Measurements from ENCODE around the gene CLK1.
A peak's percentile ranks its signal among the peaks of the same experiment; 100 is the strongest.
"Not testable (repeated sequence)": the region's sequence is repeated elsewhere in the genome, so short reads cannot be mapped to it uniquely, and the experiment has no call there.

The CLK1 gene

GRCh38 chr2:200864176-200865034 lies at the start of gene CLK1:
Gene CLK1, minus strand, starts transcription at chr2:200864658. Its CDS starts 2,796 bp downstream, at chr2:200861862.
- peak; percentile 82 for DNase-seq

DNA sequence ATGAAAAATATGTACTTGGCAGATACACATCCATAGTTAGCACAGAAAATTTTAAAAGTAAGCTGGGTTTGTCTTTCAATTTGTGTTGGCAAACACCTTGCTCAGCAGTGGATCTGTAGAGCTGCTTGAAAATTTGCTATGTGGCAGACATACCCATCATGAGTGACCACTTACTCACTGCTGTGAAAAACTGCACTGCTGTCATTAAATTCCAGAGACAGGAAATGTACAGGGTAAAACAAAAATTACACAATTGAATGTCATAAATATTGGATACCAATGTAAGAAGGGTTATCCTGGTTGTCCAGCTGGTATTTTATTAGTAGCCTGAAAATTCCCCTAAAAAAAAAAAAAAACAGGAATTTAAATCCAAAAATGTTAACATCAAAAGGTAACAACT lies 49.2 kb upstream of the CLK1 start:
- DNase-seq: no peak

- DNase-seq: no peak
These were observed 45.5 kb upstream of the CLK1 start for GRCh38 chr2:200909958-200910357.

DNA sequence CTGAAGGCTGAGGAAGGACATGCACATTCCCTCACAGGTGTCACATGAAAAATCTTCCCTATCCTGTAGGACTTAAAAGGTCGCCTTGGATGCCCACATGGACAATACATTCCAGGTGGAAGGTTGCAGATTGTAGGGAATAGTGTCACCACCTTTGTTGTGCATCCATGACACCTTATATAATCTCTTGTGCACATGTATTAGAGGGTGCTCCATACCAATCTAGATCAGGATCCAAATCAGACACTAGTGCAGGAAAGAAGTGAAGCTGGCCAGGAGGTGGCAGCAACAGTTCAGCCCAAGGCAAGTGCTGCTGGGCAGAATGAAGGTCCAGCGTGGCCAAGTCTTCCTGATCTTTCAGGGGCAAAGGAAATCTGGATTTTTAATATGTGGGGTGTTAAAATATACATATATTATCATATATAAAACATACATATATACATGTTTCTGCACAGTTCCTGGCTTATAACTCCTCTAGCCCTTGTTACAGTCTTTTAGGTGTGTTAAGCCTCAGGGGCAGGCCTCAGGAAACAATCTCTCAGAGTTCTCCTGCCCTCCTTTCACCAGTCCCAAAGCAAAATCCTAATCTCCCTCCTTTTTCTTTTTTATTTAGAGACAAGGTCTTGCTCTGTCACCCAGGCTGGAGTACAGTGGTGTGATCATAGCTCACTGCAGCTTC lies 41.3 kb upstream of the CLK1 start:
- peak; percentile 2 for DNase-seq

GRCh38 chr2:200901459-200902072 lies 37.1 kb upstream of the CLK1 start:
- peak; percentile 62 for DNase-seq

DNA sequence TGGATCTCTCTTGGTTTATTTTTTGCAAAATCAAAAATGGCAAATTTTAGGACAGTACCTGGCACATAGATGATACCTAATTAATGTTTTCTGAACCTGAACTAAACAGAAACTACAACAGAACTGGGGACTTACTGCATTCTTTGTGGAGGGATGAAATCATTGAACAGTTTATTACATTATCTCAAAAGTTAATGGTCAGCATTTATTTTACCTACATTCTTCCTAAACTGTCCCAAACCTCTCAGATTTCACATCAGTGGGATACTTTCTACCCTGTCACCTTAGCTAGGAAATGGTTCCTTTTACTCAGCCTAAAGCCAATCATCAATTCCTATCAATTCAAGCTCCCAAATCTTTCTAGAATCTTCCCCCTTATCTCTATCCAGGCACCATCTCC lies 35.0 kb upstream of the CLK1 start:
- no peak for DNase-seq

- DNase-seq: peak; percentile 93
These were observed 24.5 kb upstream of the CLK1 start, which contains the start of the genes NIF3L1 and PPIL3 for GRCh38 chr2:200888704-200889625. Gene NIF3L1, plus strand, starts transcription at chr2:200889371. Its CDS starts 2,573 bp downstream, at chr2:200891944. Gene PPIL3, minus strand, starts transcription at chr2:200889077. Its CDS starts 1,462 bp downstream, at chr2:200887615.

GRCh38 chr2:200881715-200882249 lies 17.3 kb upstream of the CLK1 start:
- DNase-seq: not testable (repeated sequence)

GRCh38 chr2:200878289-200878880 lies 13.9 kb upstream of the CLK1 start:
- no peak for DNase-seq

- DNase-seq: no peak
These were observed 13.0 kb upstream of the CLK1 start for GRCh38 chr2:200877443-200877842.

GRCh38 chr2:200873560-200873959 lies 9.1 kb upstream of the CLK1 start:
- DNase-seq: no peak

- DNase-seq: no peak
These were observed 6.7 kb upstream of the CLK1 start for GRCh38 chr2:200871151-200871550.

DNA sequence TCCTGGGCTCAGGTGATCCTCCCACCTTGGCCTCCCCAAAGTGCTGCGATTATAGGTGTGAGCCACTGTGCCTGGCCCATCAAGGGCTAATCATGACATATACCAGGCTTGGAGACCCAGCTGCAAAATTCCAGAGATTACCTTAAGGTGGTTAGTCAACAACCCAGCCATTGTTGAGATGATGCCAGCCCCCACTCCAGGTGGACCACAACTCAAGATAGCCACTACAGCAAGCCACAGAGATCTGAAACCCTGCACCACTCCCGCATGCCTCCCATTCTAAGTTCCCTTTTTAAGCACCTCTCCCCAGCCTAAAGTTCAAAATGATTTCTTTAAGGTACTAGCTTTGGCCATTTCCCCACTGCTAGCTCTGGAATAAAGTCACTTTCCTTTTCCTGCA lies 4.6 kb upstream of the CLK1 start:
- no peak for DNase-seq

- no peak for DNase-seq
These were observed 679 bp downstream of the CLK1 start for GRCh38 chr2:200863782-200864175.

DNA sequence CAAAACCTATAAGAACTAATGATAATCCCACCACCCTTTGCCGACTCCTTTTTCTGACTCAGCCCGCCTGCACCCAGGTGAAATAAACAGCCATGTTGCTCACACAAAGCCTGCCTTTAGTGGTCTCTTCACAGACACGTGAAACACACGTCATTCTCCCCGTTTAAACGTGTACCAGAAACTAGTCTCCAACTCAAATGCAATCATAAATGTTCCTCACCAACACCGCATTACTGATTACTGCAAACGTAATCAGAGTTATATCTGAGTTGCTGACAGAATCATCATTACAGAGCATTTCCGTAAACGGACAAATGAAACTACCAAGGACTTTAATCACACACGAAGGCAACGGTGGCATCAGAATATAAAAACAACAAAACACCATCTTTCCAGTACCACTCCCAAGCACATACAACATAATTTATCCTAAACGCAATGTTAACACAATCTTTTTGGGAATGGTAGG lies 1.9 kb downstream of the CLK1 start:
- DNase-seq: peak; percentile 2

DNA sequence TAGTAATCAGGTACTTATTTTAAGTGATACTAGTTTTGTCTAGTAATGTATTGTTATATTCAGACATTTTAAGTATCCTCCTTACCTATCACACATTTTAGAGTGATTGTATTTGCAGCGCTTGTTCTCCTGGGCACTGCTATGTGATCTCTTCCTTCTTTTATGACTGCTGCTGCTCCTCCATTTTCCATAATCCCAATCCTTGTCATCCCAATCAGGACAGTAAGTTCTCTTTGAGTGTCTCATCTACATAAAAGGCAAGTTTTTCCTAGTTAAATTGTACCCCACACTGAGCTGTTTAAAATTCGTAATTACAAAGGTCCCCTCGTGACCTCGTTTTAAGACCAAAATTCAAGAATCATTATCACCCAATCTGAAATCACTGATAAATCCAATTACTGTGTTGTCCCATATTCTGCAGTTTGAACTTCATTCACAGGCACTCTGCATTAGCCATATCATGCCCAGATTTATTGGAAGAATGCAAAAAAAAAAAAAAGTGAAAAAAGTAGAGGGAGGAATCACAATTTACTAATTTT lies 2.8 kb downstream of the CLK1 start:
- DNase-seq: no peak

GRCh38 chr2:200860092-200860795 lies 4.2 kb downstream of the CLK1 start:
- no peak for DNase-seq

DNA sequence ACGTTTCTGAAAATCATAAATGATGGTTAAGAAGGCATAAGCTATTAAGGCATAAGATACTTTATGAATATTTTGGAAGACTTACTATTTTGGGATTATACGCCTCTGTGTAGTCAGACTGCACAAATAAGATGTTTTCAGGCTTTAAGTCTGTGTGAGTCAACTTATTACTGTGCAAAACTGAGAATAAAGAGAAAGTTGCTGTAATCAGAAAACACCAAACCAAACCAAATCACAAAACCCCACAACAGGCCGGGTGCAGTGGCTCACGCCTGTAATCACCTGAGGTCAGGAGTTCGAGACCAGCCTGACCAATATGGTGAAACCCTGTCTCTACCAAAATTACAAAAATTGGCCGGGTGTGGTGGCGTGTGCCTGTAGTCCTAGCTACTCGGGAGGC lies 7.7 kb downstream of the CLK1 start:
- no peak for DNase-seq

DNA sequence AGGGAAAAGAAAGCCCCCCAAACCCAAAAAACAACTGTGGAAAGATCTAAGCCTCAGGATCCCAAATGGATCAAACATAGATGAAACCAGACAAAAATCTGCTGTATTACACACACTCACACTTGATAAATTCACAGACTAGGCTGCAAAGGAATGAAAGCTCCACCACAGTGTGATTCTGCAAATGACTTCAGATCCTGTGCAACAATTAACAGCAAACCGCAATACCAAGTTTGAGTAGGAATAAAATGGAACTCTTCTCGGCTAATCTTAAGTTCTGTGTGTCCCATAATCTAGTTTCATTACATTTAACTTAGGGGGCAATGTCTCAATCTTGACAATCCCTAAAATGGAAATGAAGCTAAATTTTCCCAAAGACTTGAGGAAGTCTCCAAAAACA lies 11.9 kb downstream of the CLK1 start:
- DNase-seq: no peak

GRCh38 chr2:200851398-200852248 lies 12.8 kb downstream of the CLK1 start:
- no peak for DNase-seq

Data from NCI-H446 treated with DMSO at 0.1 percent for 48 hours (cell line).